ENCODE data around the gene KCND1.

The KCND1 gene

DNA sequence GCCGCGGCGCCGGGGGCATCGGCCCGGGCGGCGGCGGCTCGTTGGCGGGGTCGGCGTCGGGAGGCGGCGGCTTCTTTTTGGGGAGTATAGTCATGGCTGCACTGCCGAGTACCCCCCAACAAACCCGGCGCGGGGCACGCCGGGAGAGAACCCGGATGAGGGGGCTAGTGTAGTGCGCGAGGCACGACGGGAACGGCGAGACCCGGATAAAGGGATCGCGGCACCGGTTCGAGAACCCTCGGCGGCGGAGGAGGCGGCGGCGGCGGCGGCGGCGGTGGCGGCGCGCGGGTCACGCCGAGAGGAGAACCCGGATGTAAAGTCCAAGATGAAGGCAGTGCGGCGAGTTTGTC is 14.2 kb downstream of the KCND1 start, which contains the start of gene OTUD5:
Gene OTUD5, minus strand, starts transcription at position 131 of the 350 bp plus-strand sequence. Its CDS starts 37 bp downstream, at position 94.
- peak within 1 kb of the TSS; percentile 93 for H3K27ac ChIP-seq
- no peak for TF ChIP-seq ZFX (IDR thresholded peaks at IDR 0.05; ENCODE audit: borderline replicate concordance)

DNA sequence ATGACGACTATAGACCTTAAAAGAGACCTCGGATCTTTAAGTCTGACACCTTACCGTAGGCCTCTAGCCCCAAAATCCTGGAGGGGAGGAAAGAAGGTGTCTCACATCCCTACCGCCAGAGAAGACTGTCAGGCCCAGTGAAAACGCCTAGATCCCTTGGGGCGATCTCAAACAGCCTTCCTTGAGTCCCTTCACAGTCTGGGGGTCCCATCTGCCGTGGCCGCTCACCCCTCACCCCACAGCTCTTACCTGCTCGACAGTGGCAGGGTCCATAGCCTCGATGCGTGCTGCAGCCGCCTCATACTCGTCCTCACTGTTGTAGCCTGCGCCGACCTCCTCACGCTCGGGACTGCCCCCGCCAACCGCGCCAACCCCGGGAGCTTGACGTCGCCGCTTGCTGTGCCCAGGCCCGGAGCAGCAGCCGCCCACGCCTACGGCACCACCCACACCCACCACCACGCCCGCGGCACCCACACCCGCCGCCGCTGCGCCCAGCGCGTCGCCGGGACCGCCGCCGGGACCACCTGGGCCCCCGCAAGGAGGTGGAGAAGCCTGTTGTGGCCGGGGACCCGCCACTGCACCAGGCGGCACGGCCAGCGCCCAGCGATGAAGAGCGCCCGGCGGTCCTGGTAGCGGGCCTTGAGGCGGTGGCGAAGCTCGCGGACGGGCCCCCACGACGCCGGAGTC is 14.8 kb downstream of the KCND1 start:
- H3K27ac ChIP-seq = peak overlapping the region; percentile 93
- TF ChIP-seq CTCF (IDR thresholded peaks at IDR 0.05) = no peak
- TF ChIP-seq ZFX (IDR thresholded peaks at IDR 0.05; ENCODE audit: borderline replicate concordance) = no peak

DNA sequence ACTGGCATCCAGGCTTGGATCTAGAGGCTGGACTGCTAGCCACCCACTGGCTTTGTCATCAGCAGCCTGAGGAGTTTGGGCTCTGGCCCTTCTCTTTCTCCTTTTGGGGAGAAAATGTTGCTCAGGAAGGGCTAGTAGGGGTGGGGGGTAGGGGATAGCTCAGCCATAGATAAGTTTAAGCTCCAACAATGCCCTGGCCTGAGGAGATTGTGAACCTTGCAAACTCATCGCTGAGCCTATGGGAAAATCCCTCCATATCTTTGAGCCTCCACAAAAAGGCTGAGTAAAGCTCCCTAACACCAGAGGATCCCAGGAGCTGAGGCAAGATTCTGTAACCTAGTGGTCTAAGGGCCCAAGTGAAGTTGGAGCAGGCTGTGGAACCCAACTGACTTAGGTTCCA is 23.1 kb downstream of the KCND1 start:
- no peak for TF ChIP-seq CTCF (IDR thresholded peaks at IDR 0.05)
- no peak for TF ChIP-seq ZFX (IDR thresholded peaks at IDR 0.05; ENCODE audit: borderline replicate concordance)
- H3K27ac ChIP-seq = no peak overlapping the region

GRCh38 chrX:48945517-48946348 is 25.9 kb downstream of the KCND1 start:
- no peak for TF ChIP-seq ZFX (IDR thresholded peaks at IDR 0.05; ENCODE audit: borderline replicate concordance)
- TF ChIP-seq CTCF (IDR thresholded peaks at IDR 0.05) = peak; percentile 81
- H3K27ac ChIP-seq = no peak overlapping the region

DNA sequence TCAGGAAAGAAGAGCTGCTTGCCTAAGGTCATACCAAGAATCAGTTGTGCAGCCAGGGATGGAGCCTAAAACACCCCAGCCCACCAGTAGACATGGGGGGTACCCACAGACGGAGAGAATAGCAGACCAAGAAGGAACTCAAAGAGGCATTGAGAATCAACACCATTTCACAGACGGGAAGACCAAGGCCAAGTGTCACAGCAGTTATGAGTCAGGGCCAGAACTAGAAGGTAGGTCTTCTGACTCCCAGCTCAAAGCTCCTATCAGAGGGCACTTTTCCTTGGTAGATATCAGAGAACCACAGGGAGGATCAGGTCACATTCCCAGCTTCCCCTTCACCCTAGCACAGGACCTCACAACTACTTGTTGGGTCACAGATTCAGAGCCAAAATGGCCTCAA is 28.7 kb downstream of the KCND1 start:
- TF ChIP-seq ZFX (IDR thresholded peaks at IDR 0.05; ENCODE audit: borderline replicate concordance) (no peak), CTCF (IDR thresholded peaks at IDR 0.05) (no peak)
- no peak overlapping the region for H3K27ac ChIP-seq

GRCh38 chrX:48940404-48940955 is 31.2 kb downstream of the KCND1 start:
- no peak for TF ChIP-seq ZFX (IDR thresholded peaks at IDR 0.05; ENCODE audit: borderline replicate concordance)
- no peak for TF ChIP-seq CTCF (IDR thresholded peaks at IDR 0.05)
- H3K27ac ChIP-seq = no peak overlapping the region

DNA sequence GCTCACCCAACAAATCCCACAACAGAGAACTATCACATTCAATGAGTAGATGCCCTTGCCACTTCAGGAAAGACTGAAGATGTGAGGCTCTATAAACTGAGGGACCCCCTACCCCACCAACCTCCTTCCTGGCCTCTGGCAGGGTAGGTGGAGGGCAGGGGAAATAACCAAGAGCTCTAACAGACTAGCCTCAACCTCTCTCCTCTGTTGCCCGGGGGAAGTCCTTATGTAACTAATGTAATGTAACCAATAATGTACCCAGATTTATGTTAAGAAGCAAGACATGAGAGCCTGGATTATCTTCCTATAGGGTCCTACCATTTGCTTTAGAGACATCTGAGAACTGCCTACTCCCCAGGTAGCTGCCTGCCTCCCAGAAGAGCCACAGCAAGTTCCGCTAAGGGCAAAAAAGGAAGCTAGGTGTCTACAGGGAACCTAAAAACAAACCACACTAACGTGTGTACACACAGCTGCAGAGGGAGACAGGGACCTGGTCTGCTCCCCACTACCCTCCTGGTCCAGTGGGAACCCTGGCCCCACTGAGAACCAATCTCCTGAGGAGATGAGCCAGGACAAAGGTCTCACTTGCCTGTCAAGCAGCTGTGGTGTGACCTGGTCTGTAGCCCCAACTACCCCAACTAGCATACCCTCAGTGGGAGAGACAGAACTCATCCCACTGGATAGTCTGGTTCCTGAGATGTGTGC is 32.0 kb downstream of the KCND1 start:
- H3K27ac ChIP-seq = no peak overlapping the region
- TF ChIP-seq ZFX (IDR thresholded peaks at IDR 0.05; ENCODE audit: borderline replicate concordance) (no peak), CTCF (IDR thresholded peaks at IDR 0.05) (no peak)

All from 22Rv1 (cell line).